ENCODE measurements around the gene PSMB8. TPM values are rescaled to one million over a fixed set of nuclear protein-coding genes. Genes with fewer than 3 reads are reported as not detected.

Gene PSMB8
- total RNA-seq, 2 experiments from 2014 or later: 142 to 216 TPM

- POLR2A ChIA-PET: interaction anchor here (0.5 to 3.1 kb wide), 18 partner anchors 12 to 475 kb away, joined by 3 to 31 read pairs (median 6); partner anchors contain the start of genes BRD2, HLA-DOB, PSMB9 and TAP1
- no peaks in the 10 kb centered on the region; the same call in 1 of the 2 replicates for H4K20me1 ChIP-seq (ENCODE audit: insufficient read depth, low read length)
- H3K79me2 ChIP-seq (ENCODE audit: insufficient read depth, low read depth, low read length): peaks cover 37% of the 10 kb centered on the region
- TF ChIP-seq, protein P1, sequence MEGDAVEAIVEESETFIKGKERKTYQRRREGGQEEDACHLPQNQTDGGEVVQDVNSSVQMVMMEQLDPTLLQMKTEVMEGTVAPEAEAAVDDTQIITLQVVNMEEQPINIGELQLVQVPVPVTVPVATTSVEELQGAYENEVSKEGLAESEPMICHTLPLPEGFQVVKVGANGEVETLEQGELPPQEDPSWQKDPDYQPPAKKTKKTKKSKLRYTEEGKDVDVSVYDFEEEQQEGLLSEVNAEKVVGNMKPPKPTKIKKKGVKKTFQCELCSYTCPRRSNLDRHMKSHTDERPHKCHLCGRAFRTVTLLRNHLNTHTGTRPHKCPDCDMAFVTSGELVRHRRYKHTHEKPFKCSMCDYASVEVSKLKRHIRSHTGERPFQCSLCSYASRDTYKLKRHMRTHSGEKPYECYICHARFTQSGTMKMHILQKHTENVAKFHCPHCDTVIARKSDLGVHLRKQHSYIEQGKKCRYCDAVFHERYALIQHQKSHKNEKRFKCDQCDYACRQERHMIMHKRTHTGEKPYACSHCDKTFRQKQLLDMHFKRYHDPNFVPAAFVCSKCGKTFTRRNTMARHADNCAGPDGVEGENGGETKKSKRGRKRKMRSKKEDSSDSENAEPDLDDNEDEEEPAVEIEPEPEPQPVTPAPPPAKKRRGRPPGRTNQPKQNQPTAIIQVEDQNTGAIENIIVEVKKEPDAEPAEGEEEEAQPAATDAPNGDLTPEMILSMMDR (conservative IDR thresholded peaks at IDR 0.05; ENCODE audit: low read length): no peak
- TF ChIP-seq EZH2phosphoT487 (IDR thresholded peaks at IDR 0.05; ENCODE audit: borderline replicate concordance, low read depth, low read length): no peak
- H3K9me2 ChIP-seq (ENCODE audit: insufficient read depth, low read length): no peaks in the 10 kb centered on the region
- H3K4me1 ChIP-seq (ENCODE audit: insufficient read depth, low read length, poor library complexity, severe bottlenecking): peaks cover 51% of the 10 kb centered on the region
- peak overlapping the region; percentile 99 for H3K4me2 ChIP-seq (ENCODE audit: low read length)
- BruUV-seq (replicated peaks): no TSS peak
- DNase-seq (ENCODE audit: low spot score): no peak
- CTCF ChIA-PET (ENCODE audit: unreplicated experiment): interaction anchor here (0.6 to 3.2 kb wide), 7 partner anchors 10 to 147 kb away, joined by 3 to 35 read pairs (median 5); no protein-coding TSS in a partner anchor
- intact Hi-C loops (cut with micrococcal nuclease; ENCODE audit: unreplicated experiment): loop anchor here (1.0 to 2.0 kb wide), 4 partner anchors 17 to 111 kb away; partner anchors contain the start of gene PSMB9
- H2AFZ ChIP-seq (ENCODE audit: low read length): peak overlapping the region; percentile 22; the same call in 1 of the 2 replicates
- peak overlapping the region; percentile 97 for H3K4me3 ChIP-seq (ENCODE audit: low read depth, low read length, poor library complexity, severe bottlenecking)
- H3K27ac ChIP-seq (ENCODE audit: low read depth, low read length, poor library complexity, severe bottlenecking): peak overlapping the region; percentile 67
- H3K36me3 ChIP-seq (ENCODE audit: insufficient read depth, low read length): peaks cover 84% of the 10 kb centered on the region
- no peaks in the 10 kb centered on the region for H3K9me3 ChIP-seq (ENCODE audit: low read length)
Measured at GRCh38 chr6:32837651-32838113, 6.2 kb downstream of the PSMB8 start.

GRCh38 chr6:32836873-32837272 lies 7.0 kb downstream of the PSMB8 start:
- intact Hi-C loops (cut with micrococcal nuclease; ENCODE audit: unreplicated experiment): no loop called here
- POLR2A ChIA-PET: interaction anchor here (1.9 to 3.1 kb wide), 2 partner anchors 16 to 20 kb away, joined by 6 to 11 read pairs; partner anchors contain the start of gene HLA-DOB
- BruUV-seq (replicated peaks): TSS peak; percentile 35
- Histone ChIP-seq H3K27ac (ENCODE audit: low read depth, low read length, poor library complexity, severe bottlenecking) (no peak overlapping the region), H3K4me3 (ENCODE audit: low read depth, low read length, poor library complexity, severe bottlenecking) (peak overlapping the region; percentile 97), H3K9me2 (ENCODE audit: insufficient read depth, low read length) (no peaks in the 10 kb centered on the region), H3K9me3 (ENCODE audit: low read length) (no peaks in the 10 kb centered on the region), H3K4me2 (ENCODE audit: low read length) (peak overlapping the region; percentile 99), H3K79me2 (ENCODE audit: insufficient read depth, low read depth, low read length) (peaks cover 28% of the 10 kb centered on the region), H4K20me1 (ENCODE audit: insufficient read depth, low read length) (no peaks in the 10 kb centered on the region; the same call in 1 of the 2 replicates), H2AFZ (ENCODE audit: low read length) (no peak overlapping the region), H3K36me3 (ENCODE audit: insufficient read depth, low read length) (peaks cover 84% of the 10 kb centered on the region), H3K4me1 (ENCODE audit: insufficient read depth, low read length, poor library complexity, severe bottlenecking) (peaks cover 43% of the 10 kb centered on the region)
- DNase-seq (ENCODE audit: low spot score): no peak
- TF ChIP-seq, protein P1 (conservative IDR thresholded peaks at IDR 0.05; ENCODE audit: low read length): no peak
- no peak for TF ChIP-seq EZH2phosphoT487 (IDR thresholded peaks at IDR 0.05; ENCODE audit: borderline replicate concordance, low read depth, low read length)
- CTCF ChIA-PET (ENCODE audit: unreplicated experiment): no interaction called here
